ENCODE measurements around the gene NRP2.

Gene NRP2, protein sequence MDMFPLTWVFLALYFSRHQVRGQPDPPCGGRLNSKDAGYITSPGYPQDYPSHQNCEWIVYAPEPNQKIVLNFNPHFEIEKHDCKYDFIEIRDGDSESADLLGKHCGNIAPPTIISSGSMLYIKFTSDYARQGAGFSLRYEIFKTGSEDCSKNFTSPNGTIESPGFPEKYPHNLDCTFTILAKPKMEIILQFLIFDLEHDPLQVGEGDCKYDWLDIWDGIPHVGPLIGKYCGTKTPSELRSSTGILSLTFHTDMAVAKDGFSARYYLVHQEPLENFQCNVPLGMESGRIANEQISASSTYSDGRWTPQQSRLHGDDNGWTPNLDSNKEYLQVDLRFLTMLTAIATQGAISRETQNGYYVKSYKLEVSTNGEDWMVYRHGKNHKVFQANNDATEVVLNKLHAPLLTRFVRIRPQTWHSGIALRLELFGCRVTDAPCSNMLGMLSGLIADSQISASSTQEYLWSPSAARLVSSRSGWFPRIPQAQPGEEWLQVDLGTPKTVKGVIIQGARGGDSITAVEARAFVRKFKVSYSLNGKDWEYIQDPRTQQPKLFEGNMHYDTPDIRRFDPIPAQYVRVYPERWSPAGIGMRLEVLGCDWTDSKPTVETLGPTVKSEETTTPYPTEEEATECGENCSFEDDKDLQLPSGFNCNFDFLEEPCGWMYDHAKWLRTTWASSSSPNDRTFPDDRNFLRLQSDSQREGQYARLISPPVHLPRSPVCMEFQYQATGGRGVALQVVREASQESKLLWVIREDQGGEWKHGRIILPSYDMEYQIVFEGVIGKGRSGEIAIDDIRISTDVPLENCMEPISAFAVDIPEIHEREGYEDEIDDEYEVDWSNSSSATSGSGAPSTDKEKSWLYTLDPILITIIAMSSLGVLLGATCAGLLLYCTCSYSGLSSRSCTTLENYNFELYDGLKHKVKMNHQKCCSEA

DNA sequence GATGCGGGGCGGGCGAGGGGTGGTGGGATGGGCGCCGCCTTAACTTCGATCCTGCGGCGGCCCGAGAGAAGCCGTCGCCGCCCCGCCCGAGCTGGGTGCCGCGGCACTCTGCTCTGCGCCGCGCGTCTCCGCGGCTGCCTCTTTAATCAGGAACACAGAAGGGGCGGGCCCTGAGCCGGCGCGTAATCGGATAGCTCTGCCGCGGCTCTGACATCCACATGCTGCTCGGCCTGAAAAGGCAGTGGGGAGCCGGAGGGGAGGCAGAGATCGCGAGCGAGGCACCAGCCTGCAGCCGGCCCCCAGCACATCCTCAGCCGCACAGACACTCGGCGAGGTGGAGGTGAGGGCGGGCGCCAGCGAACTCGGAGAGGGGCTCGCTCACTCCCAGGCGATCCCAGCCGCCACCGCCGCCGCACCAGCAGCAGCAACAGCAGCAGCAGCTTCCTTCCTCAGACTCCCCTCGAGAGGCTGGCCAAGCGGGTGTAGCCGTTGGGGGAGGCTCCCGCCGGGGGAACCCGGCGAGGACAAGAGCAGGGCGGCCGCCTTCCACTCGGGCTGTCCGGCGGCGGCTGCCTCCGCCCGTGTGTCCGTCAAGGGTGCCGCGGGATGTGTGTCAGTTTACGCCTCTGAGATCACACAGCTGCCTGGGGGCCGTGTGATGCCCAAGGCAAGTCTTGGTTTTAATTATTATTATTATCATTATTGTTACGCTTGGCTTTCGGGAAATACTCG, at the start of gene NRP2:
Gene NRP2 (plus strand): TSS at position 263 of the 732 bp plus-strand sequence. CDS start 790 bp downstream, outside the sequence.
- peak; percentile 56 for DNase-seq

DNA sequence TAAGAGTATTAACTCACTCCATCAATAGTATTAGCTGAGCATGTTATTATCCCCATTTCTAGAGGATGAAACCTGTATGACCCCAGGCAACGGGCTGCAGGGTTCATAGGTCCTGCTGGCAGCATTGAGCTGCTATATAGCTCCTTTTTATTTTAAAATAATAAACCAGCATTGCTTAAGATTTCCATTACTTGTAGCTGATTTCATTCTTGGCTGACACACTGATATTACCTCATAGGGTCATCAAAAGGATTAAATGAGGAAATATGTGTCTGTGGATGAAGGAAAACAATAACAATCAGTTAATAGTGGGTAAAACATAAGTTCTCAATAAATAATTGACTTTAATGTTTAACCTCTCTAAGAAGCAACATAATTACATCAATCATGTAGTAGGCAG, 48.3 kb upstream of the NRP2 start:
- DNase-seq, result no peak

DNA sequence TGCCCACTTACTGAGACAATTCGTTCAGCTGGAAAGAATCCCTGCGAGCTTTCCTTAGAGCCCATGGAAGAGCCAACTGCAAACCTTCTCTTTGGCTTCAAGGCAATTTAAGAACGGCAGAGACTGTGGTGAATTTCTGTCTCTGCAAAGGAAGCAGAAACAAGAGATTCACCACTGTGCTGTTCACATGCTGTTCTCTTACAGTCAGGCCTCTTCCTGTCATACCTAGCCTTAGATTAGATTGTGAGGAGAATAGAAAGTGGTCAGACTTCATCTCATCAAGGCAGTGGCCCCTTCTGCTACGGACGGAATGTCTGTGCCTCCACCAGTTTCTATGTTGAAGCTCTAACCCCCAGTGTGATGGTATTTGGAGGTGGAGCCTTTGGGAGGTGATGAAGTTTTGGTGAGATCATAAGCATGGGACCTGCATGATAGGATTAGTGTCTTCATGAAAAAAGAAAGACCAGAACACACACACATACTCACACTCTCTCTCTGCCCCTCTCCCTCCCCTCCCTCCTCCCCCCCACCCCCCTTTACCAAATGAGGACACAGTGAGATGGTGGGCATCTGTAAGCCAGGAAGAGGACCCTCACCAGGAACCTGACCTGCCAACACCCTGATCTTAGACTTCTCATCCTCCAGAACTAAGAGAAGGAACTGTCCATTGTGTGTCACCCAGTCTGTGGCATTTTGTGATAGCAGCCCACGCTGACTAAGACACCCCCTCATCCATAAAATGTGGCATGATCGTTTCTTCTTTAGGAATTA, 45.6 kb upstream of the NRP2 start:
- DNase-seq, result no peak

DNA sequence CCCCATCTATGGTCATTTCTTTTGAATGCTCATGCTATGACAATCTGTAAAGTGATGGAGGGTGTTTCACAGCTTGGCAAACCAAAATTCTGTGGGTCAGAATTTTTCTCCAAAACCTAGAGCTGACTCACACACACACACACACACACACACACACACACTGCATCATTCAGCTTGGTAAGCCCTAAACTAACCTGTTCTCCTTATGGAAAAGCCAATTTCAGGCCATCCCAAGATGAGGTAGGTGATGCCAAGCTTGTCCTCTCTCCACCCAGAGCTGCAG, 45.0 kb upstream of the NRP2 start:
- no peak for DNase-seq

DNA sequence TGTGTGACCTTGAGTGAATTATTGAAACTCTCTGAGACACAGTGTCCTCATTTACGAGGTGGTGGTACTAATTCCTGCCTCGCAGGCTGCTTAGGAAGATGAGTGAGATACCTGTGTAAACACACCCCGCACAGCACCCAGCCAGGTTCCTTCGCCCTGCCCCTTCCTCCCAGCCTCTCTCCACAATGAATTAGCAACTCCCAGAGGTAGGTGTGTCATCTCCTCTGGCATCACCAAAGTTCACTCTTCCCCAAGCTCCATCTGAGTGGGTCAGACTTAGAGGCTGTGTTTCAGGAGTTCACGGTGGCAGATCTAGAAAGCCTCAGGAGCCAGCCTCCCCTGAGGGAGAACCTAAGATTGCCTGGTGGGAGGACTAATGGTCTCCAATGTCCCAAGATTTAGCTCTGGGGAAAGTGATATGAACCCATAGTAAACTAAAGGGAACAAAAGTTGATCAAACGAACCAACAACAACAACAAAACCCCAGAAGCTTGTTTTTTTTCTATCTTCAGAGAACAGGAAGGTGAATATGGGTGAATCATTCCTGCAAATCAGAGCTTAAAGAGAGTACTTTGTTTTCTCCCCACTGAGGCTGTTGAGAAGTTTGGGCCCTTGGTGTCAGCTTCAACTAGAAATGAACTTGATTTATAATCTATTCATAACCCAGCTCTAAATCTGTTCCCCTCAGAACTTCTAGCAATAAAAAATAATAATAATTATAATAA, 44.4 kb upstream of the NRP2 start:
- DNase-seq, result no peak

DNA sequence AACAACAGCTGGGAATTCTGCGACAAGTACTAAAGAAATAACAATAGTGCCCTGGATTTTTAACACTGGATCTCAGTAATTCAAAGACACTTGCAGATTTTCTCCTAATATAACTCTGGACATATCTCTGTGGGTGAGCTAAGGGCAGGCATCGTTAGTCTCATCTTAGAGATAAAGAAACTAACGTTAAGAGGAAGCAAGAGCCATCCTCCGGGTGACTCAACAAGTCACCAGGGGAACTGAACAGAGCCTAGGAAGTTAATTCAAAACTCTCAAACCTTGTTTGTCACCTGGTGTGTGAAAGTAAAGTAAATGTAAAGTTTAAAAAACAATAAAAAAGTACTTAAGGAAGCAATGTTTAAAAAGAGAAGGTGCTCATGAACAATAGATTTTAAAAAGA, 41.6 kb upstream of the NRP2 start:
- DNase-seq, result no peak

DNA sequence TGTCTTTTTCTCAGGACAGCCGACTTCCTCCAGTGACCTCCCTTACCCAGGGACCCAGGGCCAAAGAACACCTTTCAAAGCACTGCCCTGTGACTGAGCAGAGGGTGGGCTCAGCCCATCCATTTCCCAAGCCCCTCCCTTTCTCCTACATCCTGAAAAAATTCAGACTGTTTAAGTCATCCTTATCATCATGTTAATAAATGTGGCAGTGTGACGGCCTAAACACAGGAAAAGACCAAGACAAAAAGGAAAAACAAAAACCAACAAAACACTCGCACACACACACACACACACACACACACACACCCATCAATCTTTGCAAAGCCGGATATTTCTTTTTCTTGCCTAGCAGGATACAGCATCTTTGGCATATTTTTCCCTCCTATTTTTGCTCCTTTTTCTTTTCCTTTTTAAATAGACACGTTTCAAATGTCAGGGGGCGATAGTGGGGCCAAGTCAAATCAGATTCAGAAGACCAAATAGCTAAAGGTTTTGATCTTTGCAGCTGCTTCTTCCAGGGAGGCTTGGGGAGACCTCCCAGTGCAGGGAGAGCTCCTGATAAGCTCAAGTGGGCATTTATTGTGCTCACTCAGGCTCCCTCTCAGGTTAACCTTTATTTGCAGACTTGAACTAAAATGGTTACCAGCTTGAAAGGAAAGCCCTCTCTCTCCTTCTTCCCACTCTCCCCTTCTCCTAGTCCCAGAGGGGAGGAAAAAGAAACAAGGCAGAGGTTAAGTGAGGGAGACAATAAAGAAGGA, 39.5 kb upstream of the NRP2 start:
- DNase-seq, result no peak

DNA sequence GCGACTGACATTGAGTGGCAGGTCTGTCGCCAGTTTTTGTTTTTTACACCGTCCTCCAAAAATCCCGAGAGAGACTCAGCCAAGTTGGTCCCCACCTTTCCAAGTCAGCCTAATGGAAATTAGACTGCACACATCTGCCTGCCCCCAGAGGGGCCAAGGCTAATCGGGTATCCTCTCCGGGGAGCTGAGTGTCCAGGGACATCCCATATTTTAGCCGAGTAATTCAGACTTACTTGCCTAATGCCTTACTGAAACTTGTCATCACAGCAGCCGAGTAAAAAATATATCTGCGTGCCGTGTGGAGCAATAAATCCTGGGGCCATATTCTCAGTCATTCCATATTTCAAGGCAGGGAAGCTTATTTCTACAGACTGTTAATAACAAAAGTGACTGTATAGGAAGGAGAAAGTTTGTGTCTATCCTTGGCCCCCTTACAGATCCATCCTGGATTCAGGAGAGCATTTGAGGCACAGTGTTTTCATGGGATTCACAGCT, 38.9 kb upstream of the NRP2 start:
- DNase-seq, result no peak

DNA sequence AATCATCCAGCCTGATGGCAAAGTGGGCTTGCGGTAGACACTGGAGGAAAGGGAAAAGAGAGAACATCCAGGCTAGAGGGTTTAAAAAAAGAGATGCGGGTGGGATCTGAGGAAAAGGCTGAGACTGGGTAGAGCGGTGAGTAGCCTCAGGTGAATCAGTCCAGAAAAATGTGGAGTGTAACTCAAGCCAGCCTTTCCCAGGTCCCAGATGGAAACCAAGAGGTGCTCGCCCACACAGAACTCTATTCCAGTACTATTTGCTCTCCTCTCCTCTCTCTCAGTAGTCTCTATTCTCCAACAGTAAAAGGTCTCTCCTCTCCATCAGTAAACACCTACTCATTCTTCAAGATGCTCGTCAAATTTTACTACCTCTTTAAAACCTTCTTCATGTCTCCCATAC, 38.3 kb upstream of the NRP2 start:
- DNase-seq, result no peak

DNA sequence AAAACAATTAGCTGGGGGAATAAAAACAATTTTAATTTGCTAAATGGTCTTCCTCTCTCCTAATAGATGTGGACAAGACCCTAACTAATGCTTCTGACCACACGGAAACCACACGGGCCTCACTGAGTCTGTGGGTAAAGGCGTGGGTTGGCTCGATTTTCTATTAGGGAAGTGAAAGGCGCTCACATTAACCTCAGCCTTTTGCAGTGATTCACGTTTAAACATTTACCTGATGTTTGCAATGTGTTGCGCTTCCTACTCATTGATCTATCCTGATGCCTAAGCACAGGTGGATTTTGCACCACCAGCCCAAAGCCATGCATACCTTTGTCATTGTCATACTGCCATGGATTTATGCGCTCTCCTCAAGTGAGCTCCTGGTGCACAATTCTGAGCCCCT, 35.6 kb upstream of the NRP2 start:
- no peak for DNase-seq

DNA sequence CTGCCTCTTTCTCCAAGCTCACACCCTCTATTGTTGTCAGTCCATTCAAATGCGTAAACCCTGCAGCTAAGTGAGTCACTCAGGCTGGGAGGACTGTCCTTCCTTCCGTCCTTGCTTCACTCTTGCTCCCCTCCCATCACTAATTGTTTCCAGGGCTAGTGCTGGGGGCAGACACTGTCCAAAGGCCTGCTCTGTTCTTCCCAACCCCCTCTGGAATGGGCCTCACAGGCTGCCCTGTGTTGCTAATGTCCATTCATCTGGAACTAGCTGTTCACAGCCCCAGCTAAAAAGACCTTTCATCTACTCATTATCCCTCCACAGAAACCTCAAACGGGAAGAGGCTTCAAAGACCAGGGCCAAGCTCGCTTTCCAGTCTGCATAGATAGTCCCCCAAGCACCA, 31.9 kb upstream of the NRP2 start:
- DNase-seq, result no peak

DNA sequence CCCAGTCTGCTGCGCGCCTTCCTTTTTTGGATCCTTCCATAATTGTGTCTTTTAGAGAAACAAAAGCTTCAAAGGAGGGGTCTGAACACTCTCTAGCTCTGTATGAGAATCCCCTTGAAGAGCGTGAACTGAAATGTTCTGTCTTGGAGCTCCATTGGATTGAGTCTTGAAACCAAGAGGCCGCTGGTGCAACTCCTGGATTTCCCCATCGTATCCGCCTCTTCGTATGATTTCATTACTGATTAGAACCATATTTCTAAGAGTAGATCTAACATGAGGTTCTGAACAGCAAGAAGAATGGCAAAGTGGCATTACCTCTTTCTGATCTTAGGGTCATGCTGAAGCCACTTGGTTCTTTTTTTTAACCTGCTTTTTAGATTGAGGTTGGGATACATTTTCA, 31.4 kb upstream of the NRP2 start:
- no peak for DNase-seq

DNA sequence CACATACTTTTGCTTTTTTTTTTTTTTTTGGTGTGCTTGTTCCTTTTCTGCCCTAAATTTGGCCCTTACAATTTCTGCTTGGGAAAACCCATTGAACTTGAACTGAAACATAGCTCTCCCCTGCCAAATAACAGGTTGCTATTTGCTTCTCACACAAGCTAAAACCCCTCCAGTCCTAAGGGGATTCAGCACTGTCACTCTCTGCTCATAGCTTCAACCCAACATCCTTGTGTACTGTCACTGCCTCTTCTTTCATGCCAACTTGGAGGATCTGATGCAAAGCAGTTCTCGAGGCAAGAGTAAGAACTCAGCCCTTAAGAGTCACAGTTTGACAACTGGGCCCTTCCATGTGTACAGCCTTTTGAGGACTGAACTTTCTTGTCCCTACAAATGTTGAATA, 30.6 kb upstream of the NRP2 start:
- no peak for DNase-seq

DNA sequence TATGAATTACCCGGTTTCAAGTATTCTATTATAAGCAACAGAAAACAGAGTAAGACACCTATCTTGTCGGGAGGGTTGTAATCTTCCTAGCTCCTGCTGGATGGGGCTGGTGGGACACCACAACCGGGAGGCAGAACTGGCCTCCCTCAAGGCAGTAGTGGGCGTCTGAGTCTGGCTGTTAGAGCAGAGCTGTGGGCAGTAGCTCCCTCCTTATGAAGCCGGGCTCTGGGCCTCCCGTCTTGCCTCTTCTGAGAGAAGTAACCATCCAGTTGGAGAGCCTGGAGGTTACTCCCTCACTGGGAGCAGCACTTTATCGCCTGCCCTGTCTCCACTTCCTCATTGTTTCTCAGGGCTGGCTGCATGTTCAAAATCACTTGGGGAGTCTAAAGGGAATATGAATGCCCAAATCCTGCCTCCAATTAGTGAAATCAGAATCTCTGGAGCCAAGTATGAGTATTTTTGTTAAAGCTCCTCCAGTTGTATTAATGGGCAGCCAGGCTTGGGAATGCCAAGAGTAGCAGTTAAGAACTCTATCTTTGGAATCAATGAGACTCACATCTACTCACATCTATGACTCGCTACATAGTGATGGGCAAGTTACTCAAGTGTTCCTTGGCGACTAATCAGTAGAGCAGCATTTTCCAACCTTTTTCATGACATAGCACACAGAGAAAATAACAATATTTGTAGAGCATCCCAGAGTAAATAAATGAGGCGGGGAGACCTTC, 27.3 kb upstream of the NRP2 start:
- DNase-seq, result no peak

DNA sequence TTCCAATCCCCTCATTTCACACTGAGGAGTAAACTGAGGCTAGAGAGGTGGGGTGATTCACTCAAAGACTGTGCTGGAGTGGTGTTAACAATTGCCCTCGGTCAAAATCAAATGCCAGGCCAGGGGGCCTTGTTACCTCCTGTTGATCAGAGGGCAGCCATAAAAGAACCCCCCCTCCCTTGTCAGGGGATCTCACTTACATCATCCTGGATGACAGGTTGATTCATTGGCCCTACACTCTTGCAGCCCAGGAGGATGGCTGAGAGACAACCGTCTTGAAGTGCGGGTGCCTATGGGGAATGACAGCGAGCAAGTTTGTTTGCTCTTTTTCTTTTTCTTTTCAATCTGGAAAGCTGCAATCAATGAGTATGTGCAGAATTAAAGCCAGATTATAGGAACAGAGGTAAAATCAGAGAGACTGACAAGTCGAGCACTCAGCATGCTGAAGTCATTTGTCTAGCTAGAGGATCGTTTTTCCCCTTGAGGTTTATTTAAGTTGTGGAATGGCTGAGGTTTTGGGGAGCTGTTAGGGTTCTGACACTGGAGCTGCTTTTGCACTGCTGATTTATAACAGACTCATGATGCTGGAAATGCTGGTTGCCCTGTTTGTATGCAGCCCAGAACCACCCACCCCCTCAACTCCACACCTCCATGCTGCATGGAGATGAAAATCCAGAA, 26.4 kb upstream of the NRP2 start:
- no peak for DNase-seq

DNA sequence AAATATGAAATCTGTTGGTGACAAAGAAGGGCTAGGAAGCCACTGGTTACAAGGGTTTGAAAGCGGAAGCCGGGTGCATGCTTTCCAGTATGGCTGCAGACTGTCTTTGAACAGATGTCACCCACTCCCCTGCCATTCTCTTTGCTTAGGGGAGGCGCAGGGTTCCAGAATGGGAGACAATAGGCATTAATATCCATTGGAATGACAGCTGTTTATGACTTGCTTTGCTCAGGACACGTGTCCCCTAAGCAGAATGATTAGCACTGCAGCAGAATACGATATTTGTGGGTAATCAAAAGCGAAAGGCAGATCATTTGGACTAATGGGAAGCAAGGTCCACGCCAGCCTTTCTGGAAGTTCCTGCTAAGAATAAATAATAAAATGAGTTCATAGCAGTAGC, 25.8 kb upstream of the NRP2 start:
- DNase-seq, result no peak

DNA sequence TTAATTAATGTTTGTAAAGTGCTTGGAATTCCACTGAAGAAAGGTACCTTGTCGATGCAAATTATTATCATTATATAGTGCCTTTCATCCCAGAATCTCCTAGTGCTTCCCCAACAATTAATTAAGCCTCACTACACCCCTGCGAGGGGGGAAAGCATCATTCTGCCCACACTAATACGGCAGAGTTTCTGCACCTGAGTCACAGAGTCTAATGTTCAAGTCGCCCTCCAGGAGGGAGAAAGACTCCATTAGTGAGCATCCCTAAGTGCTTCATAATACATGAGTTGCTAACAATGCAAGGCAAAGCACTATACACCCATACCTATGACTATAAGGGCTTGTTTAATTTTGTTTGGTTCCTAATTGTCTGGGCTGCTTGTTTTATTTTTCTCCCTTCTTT, 25.4 kb upstream of the NRP2 start:
- DNase-seq, result no peak

DNA sequence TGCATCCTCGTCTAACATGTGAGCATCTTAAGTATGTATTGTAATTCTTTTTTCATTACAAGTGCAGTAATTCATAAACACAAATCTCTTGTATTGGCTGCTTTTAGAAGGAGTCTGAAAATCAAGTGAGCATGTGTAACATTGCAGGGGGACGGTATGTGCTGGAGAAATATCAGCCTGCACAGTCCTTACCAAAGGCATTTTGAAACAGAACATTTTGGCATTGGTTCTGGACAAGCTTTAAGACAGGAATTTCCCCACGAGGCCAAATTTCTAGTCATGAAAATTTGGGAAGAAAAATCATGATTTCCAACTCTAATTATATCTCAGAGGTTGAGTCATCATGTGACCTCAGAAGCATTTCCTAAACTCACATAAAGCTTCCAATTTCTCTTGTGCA, 24.7 kb upstream of the NRP2 start:
- DNase-seq, result no peak

DNA sequence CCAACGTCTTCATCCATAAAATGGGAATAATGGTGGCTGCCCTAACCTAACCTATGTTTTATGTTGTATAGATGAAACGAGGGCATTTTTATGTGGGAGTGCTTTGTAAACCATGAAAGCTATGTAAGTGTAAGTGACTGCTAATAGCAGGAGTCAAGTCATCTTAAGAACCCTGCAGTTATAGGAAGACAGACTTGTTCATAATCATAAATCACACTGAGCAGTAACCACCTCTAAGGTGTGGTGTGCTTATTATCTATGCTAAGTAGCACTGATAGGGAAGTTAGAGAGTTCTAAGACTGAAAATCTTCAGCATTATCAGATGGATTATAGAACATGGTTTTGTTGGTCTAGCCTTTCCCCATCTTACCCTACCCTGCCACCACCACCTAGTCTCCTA, 24.2 kb upstream of the NRP2 start:
- no peak for DNase-seq

DNA sequence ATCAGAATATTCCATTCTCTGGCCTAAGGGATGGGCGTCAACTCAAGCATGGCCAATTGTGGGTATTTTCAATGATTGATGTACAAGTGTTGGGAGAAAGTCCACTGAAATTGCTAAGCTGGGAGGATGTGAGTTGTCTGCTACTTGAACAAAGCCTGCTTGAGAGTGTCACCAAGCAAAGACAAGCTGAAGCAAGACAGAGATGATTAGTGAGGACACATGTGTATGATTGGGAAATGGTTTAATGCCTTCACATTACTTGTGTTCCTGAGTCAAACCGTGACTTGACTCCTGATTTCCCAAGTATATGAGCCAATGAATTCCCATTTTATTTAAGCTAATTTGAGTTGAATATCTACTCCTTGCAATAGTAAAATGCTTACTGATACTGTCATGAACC, 23.7 kb upstream of the NRP2 start:
- DNase-seq, result no peak
